DMS53 treated with DMSO at 0.1 percent for 48 hours (cell line): ENCODE data around the gene ATP8A2.

ENCODE experiments used
- DNase-seq: peaks from one replicate; lab custom pipeline; 2025; ENCODE audit not compliant: unreplicated experiment; lab: John Stamatoyannopoulos, UW

ATP8A2 gene

GRCh38 chr13:25380741-25381324, 9.1 kb downstream of the ATP8A2 start:
- no peak for DNase-seq

- no peak for DNase-seq
Measured at GRCh38 chr13:25384758-25385410, 13.1 kb downstream of the ATP8A2 start.

GRCh38 chr13:25391932-25392331, 20.2 kb downstream of the ATP8A2 start:
- DNase-seq: no peak

GRCh38 chr13:25394402-25395060, 22.8 kb downstream of the ATP8A2 start:
- DNase-seq: no peak

GRCh38 chr13:25397763-25398162, 26.0 kb downstream of the ATP8A2 start:
- no peak for DNase-seq

GRCh38 chr13:25400925-25401324, 29.2 kb downstream of the ATP8A2 start:
- no peak for DNase-seq

- no peak for DNase-seq
Measured at GRCh38 chr13:25401958-25402357, 30.2 kb downstream of the ATP8A2 start.

- no peak for DNase-seq
Measured at GRCh38 chr13:25406377-25406776, 34.6 kb downstream of the ATP8A2 start.

- DNase-seq: no peak
Measured at GRCh38 chr13:25409938-25410337, 38.2 kb downstream of the ATP8A2 start.

- DNase-seq: no peak
Measured at GRCh38 chr13:25415241-25415640, 43.5 kb downstream of the ATP8A2 start.

GRCh38 chr13:25417535-25417934, 45.8 kb downstream of the ATP8A2 start:
- no peak for DNase-seq

- no peak for DNase-seq
Measured at GRCh38 chr13:25420161-25420560, 48.4 kb downstream of the ATP8A2 start.

GRCh38 chr13:25421612-25422011, 49.8 kb downstream of the ATP8A2 start:
- DNase-seq: no peak

GRCh38 chr13:25422153-25422552, 50.4 kb downstream of the ATP8A2 start:
- no peak for DNase-seq

- DNase-seq: no peak
Measured at GRCh38 chr13:25423831-25424230, 52.1 kb downstream of the ATP8A2 start.

- no peak for DNase-seq
Measured at GRCh38 chr13:25429466-25429865, 57.7 kb downstream of the ATP8A2 start.

GRCh38 chr13:25432691-25433090, 60.9 kb downstream of the ATP8A2 start:
- no peak for DNase-seq

- no peak for DNase-seq
Measured at GRCh38 chr13:25440061-25440460, 68.3 kb downstream of the ATP8A2 start.

- DNase-seq: no peak
Measured at GRCh38 chr13:25446261-25446660, 74.5 kb downstream of the ATP8A2 start.

GRCh38 chr13:25447396-25447795, 75.6 kb downstream of the ATP8A2 start:
- DNase-seq: no peak

- no peak for DNase-seq
Measured at GRCh38 chr13:25453850-25454365, 82.1 kb downstream of the ATP8A2 start.

GRCh38 chr13:25455146-25455545, 83.4 kb downstream of the ATP8A2 start:
- no peak for DNase-seq
